CD4-positive, CD25-positive, alpha-beta regulatory T cell (primary cell): ENCODE data around the gene TMX3. TPM values are rescaled to one million over a fixed set of nuclear protein-coding genes. Genes with fewer than 3 reads are reported as not detected.

Experiments used
- ATAC-seq, 2 donors: fragments of 150-1000 bp; cut with Tn5 transposase; one replicate each; pipeline ENCODE4 v1.10.0; 2021; ENCODE audit warnings: low read depth in 2 of 2, moderate number of reproducible peaks in 2 of 2, moderate library complexity in 1 of 2
- DNase-seq, 3 donors: peaks; one replicate each; pipeline versions ENCODE4 v3.0.0 to v3.0.0-alpha.2; 2012 to 2022; ENCODE audit warnings: mixed read lengths in 1 of 3
- H3K27ac ChIP-seq: one replicate; pipeline ENCODE4 v1.7.0; 2013; ENCODE audit warnings: mild to moderate bottlenecking, low read length; ENCODE audit not compliant: insufficient read depth, poor library complexity, severe bottlenecking
- H3K27me3 ChIP-seq: one replicate; pipeline ENCODE4 v1.7.0; 2013; ENCODE audit warnings: low read length; ENCODE audit not compliant: control insufficient read depth, insufficient read depth
- H3K36me3 ChIP-seq: one replicate; pipeline ENCODE4 v1.7.0; 2013; ENCODE audit warnings: mild to moderate bottlenecking, low read length, moderate library complexity; ENCODE audit not compliant: control insufficient read depth, insufficient read depth
- H3K4me1 ChIP-seq: 2 replicates; pipeline ENCODE4 v1.7.0; 2013; ENCODE audit warnings: mild to moderate bottlenecking, low read length; ENCODE audit not compliant: insufficient read depth, control insufficient read depth, poor library complexity, severe bottlenecking
- H3K4me3 ChIP-seq: one replicate; pipeline ENCODE4 v1.7.0; 2013; ENCODE audit warnings: low read depth, mild to moderate bottlenecking, low read length, moderate library complexity
- H3K9me3 ChIP-seq, 2 experiments: 1 replicate in 1 of 2; 2 replicates in 1 of 2; pipeline ENCODE4 v1.7.0; 2013; ENCODE audit warnings: low read length in 2 of 2, mild to moderate bottlenecking in 1 of 2, moderate library complexity in 1 of 2; ENCODE audit not compliant: control insufficient read depth in 2 of 2
- H3K27ac Mint-ChIP-seq, 3 donors: one replicate each; pipeline ENCODE4 v1.8.0; 2020 to 2022; ENCODE audit warnings: mild to moderate bottlenecking in 3 of 3, mixed read lengths in 3 of 3, moderate library complexity in 2 of 3
- H3K27me3 Mint-ChIP-seq: one replicate; pipeline ENCODE4 v1.8.0; 2022; ENCODE audit warnings: mild to moderate bottlenecking, mixed read lengths
- H3K36me3 Mint-ChIP-seq: one replicate; pipeline ENCODE4 v1.8.0; 2020; ENCODE audit warnings: mixed read lengths
- H3K4me1 Mint-ChIP-seq, 4 donors: one replicate each; pipeline ENCODE4 v1.8.0; 2020 to 2022; ENCODE audit warnings: mixed read lengths in 4 of 4, mild to moderate bottlenecking in 1 of 4
- H3K4me3 Mint-ChIP-seq, 4 donors: one replicate each; pipeline ENCODE4 v1.8.0; 2020 to 2022; ENCODE audit warnings: mild to moderate bottlenecking in 4 of 4, mixed read lengths in 4 of 4, moderate library complexity in 3 of 4
- H3K9me3 Mint-ChIP-seq, 7 donors: one replicate each; pipeline ENCODE4 v1.8.0; 2020 to 2022; ENCODE audit warnings: mixed read lengths in 7 of 7, mild to moderate bottlenecking in 3 of 7, moderate library complexity in 2 of 7
- polyA plus RNA-seq, 4 donors: library from polyadenylated mRNA; unstranded; fragments of 300-500 nt; fragmentation: Illumina TruSeq; gene quantifications; one replicate each; pipeline ENCODE4 v1.2.3, GENCODE V29; 2021
- total RNA-seq: library from RNA; stranded (reverse); gene quantifications from one replicate; pipeline ENCODE4 v1.2.3, GENCODE V29; 2022

Gene TMX3
- total and polyA plus RNA-seq, 5 donors from 2014 or later = 17.6 to 51.2 (median 21.1) TPM

GRCh38 chr18:68739462-68739861 lies 24.6 kb upstream of the TMX3 start:
- Histone ChIP-seq H3K9me3 (no peaks in the 10 kb centered on the region), H3K36me3 (no peaks in the 10 kb centered on the region), H3K27me3 (no peaks in the 10 kb centered on the region), H3K27ac (no peak overlapping the region), H3K4me1 (no peaks in the 10 kb centered on the region), H3K4me3 (no peak overlapping the region)
- H3K27ac Mint-ChIP-seq = no peak overlapping the region
- H3K27me3 Mint-ChIP-seq = no peaks in the 10 kb centered on the region
- ATAC-seq (no peak), DNase-seq (no peak)
- H3K4me3 Mint-ChIP-seq = no peak overlapping the region
- H3K9me3 Mint-ChIP-seq = no peaks in the 10 kb centered on the region
- peaks cover 0 to 3% (median 0%) of the 10 kb centered on the region in 4 donors for H3K4me1 Mint-ChIP-seq
- H3K36me3 Mint-ChIP-seq = no peaks in the 10 kb centered on the region

DNA sequence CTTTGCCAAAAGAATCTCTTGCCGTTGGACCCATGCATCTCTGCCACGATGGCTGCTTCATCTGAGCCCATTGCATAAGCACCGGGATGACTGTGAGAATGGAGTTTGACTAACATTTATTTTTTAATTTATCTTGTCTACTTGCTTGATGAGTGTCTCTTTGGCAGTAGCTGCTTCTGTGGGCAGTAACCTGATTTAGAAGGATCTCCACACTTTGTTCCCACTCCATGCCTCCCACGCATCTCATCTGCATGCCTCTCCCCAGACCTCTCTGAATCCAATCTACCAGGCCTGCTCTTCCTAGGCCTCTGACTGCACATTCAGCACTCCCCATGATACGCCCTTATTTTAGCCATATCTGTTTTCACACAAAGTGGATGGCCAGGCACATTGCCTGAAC lies 23.7 kb upstream of the TMX3 start:
- Mint-ChIP-seq H3K36me3 (no peaks in the 10 kb centered on the region), H3K27ac (no peak overlapping the region), H3K27me3 (no peaks in the 10 kb centered on the region), H3K4me3 (no peak overlapping the region), H3K9me3 (no peaks in the 10 kb centered on the region), H3K4me1 (peaks cover 0 to 3% (median 0%) of the 10 kb centered on the region in 4 donors)
- DNase-seq (no peak), ATAC-seq (no peak)
- Histone ChIP-seq H3K9me3 (no peaks in the 10 kb centered on the region), H3K27me3 (no peaks in the 10 kb centered on the region), H3K27ac (no peak overlapping the region), H3K4me1 (no peaks in the 10 kb centered on the region), H3K36me3 (no peaks in the 10 kb centered on the region), H3K4me3 (no peak overlapping the region)

GRCh38 chr18:68735483-68736343 lies 20.8 kb upstream of the TMX3 start:
- Mint-ChIP-seq H3K9me3 (no peaks in the 10 kb centered on the region), H3K4me3 (no peak overlapping the region), H3K27ac (no peak overlapping the region), H3K36me3 (no peaks in the 10 kb centered on the region), H3K27me3 (peaks cover 5% of the 10 kb centered on the region), H3K4me1 (peaks cover 0 to 3% (median 0%) of the 10 kb centered on the region in 4 donors)
- Histone ChIP-seq H3K4me1 (no peaks in the 10 kb centered on the region), H3K27ac (no peak overlapping the region), H3K27me3 (no peaks in the 10 kb centered on the region), H3K4me3 (no peak overlapping the region), H3K9me3 (no peaks in the 10 kb centered on the region), H3K36me3 (no peaks in the 10 kb centered on the region)
- ATAC-seq = peak; percentile 67 to 71
- DNase-seq = peak in 2 of 3 donors; percentile 17 to 54

GRCh38 chr18:68734308-68734707 lies 19.4 kb upstream of the TMX3 start:
- H3K36me3 ChIP-seq = no peaks in the 10 kb centered on the region
- H3K9me3 ChIP-seq = no peaks in the 10 kb centered on the region
- H3K27me3 ChIP-seq = no peaks in the 10 kb centered on the region
- ATAC-seq = no peak
- no peaks in the 10 kb centered on the region for H3K9me3 Mint-ChIP-seq
- peaks cover 5% of the 10 kb centered on the region for H3K27me3 Mint-ChIP-seq
- no peak overlapping the region for H3K27ac ChIP-seq
- H3K4me3 Mint-ChIP-seq = no peak overlapping the region
- no peak for DNase-seq
- no peak overlapping the region for H3K4me3 ChIP-seq
- no peaks in the 10 kb centered on the region for H3K36me3 Mint-ChIP-seq
- peaks cover 0 to 3% (median 0%) of the 10 kb centered on the region in 4 donors for H3K4me1 Mint-ChIP-seq
- no peaks in the 10 kb centered on the region for H3K4me1 ChIP-seq
- no peak overlapping the region for H3K27ac Mint-ChIP-seq

DNA sequence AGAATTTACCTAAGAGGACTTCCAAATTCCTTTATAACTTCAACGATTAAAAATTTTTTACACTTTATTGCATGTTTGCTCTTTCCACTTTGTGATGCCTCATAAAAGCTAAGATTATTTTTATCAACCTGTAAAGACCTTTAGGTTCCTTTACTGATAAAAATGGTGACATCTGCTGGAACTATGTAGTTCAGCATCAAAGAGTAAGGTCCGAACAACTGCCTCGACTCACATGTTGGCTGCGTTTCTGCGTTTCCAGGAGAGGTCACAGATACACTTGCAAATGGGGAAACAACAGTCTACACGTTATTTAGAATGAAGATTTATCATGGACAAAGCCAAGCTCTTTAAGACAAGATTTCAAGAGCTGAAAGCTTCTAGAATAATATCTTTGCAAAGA lies 18.8 kb upstream of the TMX3 start:
- no peak overlapping the region for H3K27ac Mint-ChIP-seq
- no peaks in the 10 kb centered on the region for H3K36me3 ChIP-seq
- no peaks in the 10 kb centered on the region for H3K4me1 ChIP-seq
- no peak overlapping the region for H3K27ac ChIP-seq
- H3K9me3 ChIP-seq = no peaks in the 10 kb centered on the region
- H3K4me3 ChIP-seq = no peak overlapping the region
- no peaks in the 10 kb centered on the region for H3K27me3 ChIP-seq
- H3K9me3 Mint-ChIP-seq = no peaks in the 10 kb centered on the region
- H3K27me3 Mint-ChIP-seq = peaks cover 5% of the 10 kb centered on the region
- no peak for DNase-seq
- H3K36me3 Mint-ChIP-seq = no peaks in the 10 kb centered on the region
- H3K4me1 Mint-ChIP-seq = peaks cover 0 to 3% (median 0%) of the 10 kb centered on the region in 4 donors
- H3K4me3 Mint-ChIP-seq = no peak overlapping the region
- ATAC-seq = no peak

- H3K9me3 Mint-ChIP-seq = peaks cover 0 to 2% (median 0%) of the 10 kb centered on the region in 7 donors
- H3K36me3 ChIP-seq = no peaks in the 10 kb centered on the region
Observed at GRCh38 chr18:68728081-68728700, 13.3 kb upstream of the TMX3 start.

DNA sequence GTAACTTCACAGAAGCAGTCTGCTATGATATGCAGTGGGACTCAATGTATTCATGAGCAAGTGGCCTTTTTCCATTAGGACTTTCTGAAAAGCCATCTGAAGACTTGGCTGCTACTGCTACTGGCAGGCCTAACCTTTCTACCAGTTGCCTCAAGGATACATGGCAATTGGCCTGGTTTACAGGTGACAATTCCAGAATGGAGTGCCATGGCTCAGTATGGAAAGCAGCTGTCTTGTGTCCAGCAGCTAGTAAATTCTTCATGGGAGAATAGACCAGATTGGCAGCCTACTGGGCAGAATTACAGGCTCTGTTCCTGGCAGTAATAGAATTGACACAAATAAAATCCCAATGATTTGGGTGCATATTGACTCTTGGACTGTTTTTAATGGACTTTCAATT lies 12.6 kb upstream of the TMX3 start:
- DNase-seq = no peak
- Histone ChIP-seq H3K36me3 (no peaks in the 10 kb centered on the region), H3K4me3 (no peak overlapping the region), H3K27me3 (no peaks in the 10 kb centered on the region), H3K27ac (no peak overlapping the region), H3K9me3 (no peaks in the 10 kb centered on the region), H3K4me1 (peaks cover under 1% of the 10 kb centered on the region)
- no peaks in the 10 kb centered on the region for H3K36me3 Mint-ChIP-seq
- no peak overlapping the region for H3K27ac Mint-ChIP-seq
- ATAC-seq = no peak
- peaks cover 4 to 10% (median 6%) of the 10 kb centered on the region in 4 donors for H3K4me1 Mint-ChIP-seq
- peaks cover 5% of the 10 kb centered on the region for H3K27me3 Mint-ChIP-seq
- H3K9me3 Mint-ChIP-seq = peaks cover 0 to 2% (median 0%) of the 10 kb centered on the region in 7 donors
- H3K4me3 Mint-ChIP-seq = no peak overlapping the region

More at GRCh38 chr18:68728081-68728700, 13.3 kb upstream of the TMX3 start:
- Mint-ChIP-seq H3K27me3 (peaks cover 5% of the 10 kb centered on the region), H3K4me1 (peaks cover 4 to 8% (median 4%) of the 10 kb centered on the region in 4 donors), H3K36me3 (no peaks in the 10 kb centered on the region), H3K27ac (no peak overlapping the region), H3K4me3 (no peak overlapping the region)
- H3K27me3 ChIP-seq = no peaks in the 10 kb centered on the region
- no peak for ATAC-seq
- DNase-seq = no peak
- no peaks in the 10 kb centered on the region for H3K9me3 ChIP-seq
- no peaks in the 10 kb centered on the region for H3K4me1 ChIP-seq
- no peak overlapping the region for H3K4me3 ChIP-seq
- H3K27ac ChIP-seq = no peak overlapping the region
